Hypothalamus (tissue), 51 donors: ENCODE data around the gene AAR2.

Source experiments
- DNase-seq, 51 donors: peaks; one replicate each; lab custom pipeline; 2025; lab: John Stamatoyannopoulos, UW

The AAR2 gene

DNA sequence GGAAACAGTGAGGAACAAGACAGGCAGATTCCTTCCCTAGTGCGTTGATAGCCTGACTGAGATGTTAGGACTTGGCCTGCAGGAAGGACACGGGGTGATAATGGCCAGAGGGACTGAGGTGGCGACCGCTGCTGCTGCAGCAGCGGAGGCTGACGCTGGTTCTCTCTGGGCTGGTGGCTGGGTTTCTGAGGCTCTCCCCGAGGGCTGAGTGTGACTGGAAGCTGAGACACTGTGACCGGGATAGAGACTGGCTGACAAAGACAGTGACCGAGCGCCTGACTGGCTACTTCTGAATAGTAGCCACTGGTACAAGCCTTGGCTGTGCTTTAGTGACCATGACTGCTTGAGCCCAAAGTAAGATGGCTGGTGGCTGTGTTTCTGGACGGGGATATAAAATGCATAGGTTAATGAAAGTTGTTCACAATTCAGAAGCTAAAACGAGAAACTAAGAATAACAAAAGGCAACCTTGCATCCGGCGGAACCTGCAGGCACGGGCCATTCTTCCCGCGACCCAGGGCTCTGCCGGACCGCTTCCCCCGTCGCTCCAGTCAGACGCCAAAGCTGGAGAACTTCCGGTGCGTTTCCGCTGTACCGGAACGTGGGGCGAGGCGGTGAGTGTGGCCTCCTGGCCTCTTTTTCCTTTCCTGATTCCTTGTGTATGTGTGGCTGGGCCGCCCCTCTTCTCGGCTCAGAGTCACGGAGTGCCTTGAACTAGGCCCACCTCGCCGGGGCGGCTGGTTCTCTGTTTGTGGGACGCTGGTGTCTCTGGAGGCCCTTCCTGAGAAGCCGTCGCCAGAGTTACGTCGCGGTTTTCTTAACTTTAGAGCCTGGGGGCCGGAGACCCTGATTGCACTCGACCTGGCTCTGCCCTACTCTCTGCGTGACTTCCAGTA, at the start of gene AAR2:
AAR2 (plus strand) TSS at position 587 of the 894 bp plus-strand sequence. CDS start 3,391 bp downstream, outside the sequence.
- DNase-seq: peak; percentile 18 to 88 (median 67)

DNA sequence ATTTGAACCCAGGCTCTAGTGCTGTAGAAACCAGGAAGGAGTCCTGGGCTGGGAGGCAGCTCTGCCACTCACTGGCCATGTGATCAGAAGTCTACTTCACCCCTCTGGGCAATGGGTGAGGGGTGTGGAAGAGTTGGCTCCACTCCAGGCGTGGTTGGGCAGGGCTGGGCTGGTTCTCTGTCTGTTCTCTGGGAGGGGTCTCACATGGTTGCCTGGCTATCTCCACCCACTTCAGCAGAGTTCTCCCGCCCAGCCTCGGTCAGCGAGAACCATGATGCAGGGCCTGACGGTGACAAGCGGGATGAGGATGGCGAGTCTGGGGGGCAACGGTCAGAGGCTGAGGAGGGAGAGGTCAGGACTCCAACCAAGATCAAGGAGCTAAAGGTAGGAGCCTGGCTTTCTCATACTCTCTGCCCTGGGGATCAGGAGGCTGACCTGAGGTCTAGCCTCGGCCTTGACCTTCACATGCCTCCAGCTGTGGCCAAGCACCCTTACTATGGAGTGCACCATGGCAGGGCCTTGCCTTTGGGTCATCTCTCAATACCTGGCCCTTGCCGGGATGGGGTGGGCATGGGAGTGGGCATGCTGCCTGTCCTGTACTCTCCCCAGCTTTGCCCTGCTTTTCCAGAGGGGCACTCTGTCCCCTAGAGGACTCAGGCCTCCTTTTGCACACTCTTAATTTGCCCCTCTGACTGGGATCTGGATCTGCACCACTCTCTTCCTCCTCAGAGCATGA, 42.1 kb upstream of the AAR2 start:
- DNase-seq: no peak

GRCh38 chr20:36196676-36197075, 39.6 kb upstream of the AAR2 start:
- no peak for DNase-seq

DNA sequence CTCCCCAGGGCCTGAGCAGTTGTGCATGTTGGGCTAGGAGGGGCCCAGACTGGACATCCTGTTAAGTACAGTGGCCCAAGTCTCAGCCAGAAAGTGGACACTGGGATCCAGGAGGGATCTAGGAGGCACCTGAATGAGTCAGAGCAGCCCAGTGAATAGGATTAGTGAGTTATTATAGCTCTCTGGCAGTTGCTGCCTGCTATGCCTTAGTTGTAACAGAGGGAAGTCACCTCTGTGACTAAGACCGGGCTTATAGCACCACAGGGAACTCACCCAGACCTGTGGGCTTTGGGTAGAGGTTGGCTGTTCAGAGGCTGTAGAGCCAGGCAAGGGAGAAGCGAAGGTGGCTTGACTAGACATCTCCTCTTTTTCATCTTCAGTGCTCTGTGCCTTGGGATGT, 39.0 kb upstream of the AAR2 start:
- no peak for DNase-seq

GRCh38 chr20:36199345-36200257, 36.7 kb upstream of the AAR2 start:
- DNase-seq: peak in 50 of 51 donors; percentile 6 to 93 (median 50)

GRCh38 chr20:36200451-36200850, 35.8 kb upstream of the AAR2 start:
- DNase-seq: no peak

DNA sequence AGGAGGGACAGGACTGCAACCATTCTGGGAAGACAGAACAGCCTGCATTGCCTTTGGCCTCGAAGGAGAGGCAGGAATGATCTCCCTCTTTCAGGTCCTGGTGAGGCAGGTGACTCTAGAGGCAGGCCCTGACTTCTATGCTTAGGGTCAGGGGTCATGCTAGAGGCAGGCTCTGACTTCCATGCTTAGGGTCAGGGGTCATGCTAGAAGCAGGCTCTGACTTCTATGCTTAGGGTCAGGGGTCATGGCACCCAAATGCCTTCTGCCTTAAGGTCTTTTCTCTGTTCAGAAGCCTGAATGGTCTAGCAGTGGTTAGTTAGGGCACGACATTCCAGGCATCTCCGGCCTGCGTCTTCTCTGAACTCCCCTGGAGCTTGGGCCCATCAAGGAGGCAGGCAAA, 35.1 kb upstream of the AAR2 start:
- DNase-seq: no peak

GRCh38 chr20:36202891-36203338, 33.4 kb upstream of the AAR2 start:
- DNase-seq: peak in 46 of 51 donors; percentile 5 to 82 (median 46)

GRCh38 chr20:36203861-36204260, 32.4 kb upstream of the AAR2 start:
- no peak for DNase-seq

DNA sequence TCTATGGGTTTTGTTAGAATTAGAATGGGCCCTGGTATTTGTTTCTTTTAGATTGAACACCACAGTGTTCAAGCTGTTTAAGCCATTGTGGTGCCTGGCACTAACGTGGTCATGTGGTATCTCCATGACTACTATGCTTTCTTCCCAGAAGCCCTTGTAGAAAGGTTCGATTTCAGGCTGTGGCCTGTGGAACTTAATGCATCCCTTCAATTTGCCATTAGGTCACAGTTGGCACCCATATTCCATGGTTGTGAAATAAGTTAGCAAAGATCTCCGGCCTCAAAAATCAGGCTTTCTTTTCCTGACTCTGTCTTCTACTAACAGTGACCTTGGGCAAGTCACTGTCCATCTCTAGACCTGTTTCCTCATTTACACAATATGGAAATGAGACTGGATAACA, 31.3 kb upstream of the AAR2 start:
- DNase-seq: no peak

DNA sequence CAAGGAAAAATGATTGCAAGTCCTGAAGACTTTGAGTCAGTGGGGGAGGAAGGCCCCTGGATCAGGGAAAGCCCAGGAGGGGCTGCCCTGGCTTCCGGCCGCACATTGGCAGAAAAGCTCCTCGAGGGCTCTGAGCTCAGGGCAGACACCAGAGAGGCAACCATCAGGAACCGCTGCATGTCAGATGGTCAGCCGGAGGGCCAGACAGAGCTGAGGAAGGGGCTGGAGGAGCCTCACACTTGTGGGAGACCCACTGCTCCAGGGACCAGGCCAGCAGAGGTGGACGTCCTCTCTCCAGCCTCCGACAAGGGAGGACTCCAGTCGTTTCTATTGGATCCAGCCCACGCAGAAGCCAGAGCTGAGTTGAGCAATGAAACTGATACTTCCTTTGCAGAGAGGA, 30.2 kb upstream of the AAR2 start:
- no peak for DNase-seq

- DNase-seq: no peak
Measured at GRCh38 chr20:36206641-36207040, 29.6 kb upstream of the AAR2 start.

DNA sequence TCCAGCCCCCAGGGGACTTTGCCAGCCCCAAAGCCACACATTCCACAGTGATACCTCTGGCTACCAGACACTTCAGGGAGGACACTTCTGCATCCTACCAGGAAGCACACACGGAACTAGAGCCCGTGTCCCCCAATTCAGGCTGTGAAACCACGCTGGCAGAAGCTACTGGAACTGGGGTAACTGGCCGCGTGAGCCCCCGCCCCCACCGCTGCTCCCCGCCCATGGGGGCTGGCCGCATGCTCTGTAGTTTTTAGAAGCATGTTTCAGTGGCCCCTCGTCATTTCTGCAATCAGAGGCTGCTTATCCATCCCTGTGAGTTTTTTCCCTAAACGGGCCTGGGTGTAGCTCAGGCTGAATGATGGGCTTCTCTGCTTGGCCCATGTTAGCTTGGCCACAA, 28.7 kb upstream of the AAR2 start:
- DNase-seq: no peak

- no peak for DNase-seq
Measured at GRCh38 chr20:36208257-36208656, 28.0 kb upstream of the AAR2 start.

- DNase-seq: no peak
Measured at GRCh38 chr20:36210436-36211021, 25.7 kb upstream of the AAR2 start.

DNA sequence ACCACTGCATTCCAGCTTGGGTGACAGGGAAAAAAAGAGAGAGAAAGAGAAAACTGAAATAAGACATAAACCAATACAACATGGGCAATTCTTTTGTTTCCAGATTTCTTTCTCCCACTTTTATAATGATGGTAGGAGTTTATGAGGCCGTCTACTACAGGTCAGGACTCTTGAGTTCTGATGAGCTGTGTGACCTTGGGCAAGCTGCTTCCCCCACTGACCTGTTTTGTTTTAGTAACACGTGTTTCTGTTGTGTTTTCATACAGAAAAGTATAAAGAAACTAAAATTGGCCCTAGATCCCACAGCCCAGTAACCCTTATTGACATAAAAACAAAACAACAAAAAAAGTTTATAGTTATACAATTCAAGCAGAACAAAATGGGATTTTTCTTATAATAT, 22.9 kb upstream of the AAR2 start:
- no peak for DNase-seq

GRCh38 chr20:36214684-36215256, 21.5 kb upstream of the AAR2 start:
- no peak for DNase-seq

GRCh38 chr20:36215778-36216177, 20.5 kb upstream of the AAR2 start:
- DNase-seq: no peak

DNA sequence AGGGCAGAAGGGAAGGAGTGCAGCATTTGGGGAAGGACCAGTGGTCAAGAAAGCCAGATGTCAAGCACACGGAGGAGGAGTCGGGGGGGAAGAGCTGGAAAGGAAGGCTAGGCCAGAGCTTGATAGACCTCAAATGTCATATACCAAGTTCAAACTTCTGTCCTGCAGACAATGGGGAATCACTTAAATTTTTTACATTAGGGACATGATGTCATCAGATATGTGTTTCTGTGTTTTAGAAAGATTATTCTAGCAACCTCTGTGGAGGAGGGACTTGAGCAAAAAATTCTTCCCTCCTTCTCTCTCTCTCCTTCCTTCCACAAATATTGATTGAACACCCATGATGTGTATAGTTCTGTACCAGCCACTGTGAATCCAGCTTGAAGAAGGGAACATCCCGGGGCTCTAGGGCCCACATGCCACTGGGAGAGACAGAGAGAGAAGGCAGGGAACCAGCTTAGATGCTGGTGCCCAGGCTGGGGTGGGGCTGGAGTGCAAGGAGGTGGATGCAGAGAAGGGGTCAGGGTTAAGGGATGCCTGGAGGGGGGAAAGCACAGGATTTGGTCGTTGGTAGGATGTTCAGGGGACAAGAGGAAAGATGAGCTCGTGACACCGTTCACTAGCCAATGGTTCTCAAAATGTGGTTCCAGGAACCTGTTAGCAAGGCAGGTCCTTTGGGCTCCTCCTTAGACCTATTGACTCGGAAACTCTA, 19.8 kb upstream of the AAR2 start:
- no peak for DNase-seq
